IPS DF 4.7 (cell line): Measurements from ENCODE around the gene HLCS.

ENCODE experiments used
- DNase-seq: peaks from one replicate; pipeline ENCODE4 v3.0.0-alpha.2; 2013; ENCODE audit warnings: low spot score; ENCODE audit errors: extremely low read depth

HLCS gene

GRCh38 chr21:36725793-36726386, 240.6 kb downstream of the HLCS start:
- no peak for DNase-seq

- no peak for DNase-seq
Measured at GRCh38 chr21:36724660-36725059, 241.8 kb downstream of the HLCS start.

DNA sequence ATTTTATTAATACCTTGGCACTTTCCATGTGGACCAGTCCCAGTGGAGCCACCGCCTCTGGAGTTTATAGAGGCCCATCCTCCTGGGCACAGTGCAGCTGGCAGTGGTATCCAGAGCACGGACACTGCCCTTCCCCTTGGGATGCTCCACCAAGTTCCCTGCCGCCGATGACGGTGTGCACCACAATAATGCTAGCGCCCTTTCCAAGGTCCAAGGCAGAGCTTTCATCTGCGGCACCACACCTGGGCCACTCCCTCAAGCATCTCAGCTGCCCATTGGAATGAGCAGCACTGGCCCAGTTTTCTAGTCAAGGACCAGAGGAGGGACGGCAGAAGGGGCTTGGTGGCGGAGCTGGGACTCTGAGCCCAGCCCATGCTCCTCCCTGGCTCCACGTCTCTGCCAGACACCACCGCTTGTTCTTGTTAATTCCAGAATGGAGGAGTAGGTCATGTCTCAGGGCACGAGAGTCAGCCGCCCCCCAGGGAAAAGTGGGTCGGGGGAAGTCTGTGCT, 243.0 kb downstream of the HLCS start:
- DNase-seq: no peak

DNA sequence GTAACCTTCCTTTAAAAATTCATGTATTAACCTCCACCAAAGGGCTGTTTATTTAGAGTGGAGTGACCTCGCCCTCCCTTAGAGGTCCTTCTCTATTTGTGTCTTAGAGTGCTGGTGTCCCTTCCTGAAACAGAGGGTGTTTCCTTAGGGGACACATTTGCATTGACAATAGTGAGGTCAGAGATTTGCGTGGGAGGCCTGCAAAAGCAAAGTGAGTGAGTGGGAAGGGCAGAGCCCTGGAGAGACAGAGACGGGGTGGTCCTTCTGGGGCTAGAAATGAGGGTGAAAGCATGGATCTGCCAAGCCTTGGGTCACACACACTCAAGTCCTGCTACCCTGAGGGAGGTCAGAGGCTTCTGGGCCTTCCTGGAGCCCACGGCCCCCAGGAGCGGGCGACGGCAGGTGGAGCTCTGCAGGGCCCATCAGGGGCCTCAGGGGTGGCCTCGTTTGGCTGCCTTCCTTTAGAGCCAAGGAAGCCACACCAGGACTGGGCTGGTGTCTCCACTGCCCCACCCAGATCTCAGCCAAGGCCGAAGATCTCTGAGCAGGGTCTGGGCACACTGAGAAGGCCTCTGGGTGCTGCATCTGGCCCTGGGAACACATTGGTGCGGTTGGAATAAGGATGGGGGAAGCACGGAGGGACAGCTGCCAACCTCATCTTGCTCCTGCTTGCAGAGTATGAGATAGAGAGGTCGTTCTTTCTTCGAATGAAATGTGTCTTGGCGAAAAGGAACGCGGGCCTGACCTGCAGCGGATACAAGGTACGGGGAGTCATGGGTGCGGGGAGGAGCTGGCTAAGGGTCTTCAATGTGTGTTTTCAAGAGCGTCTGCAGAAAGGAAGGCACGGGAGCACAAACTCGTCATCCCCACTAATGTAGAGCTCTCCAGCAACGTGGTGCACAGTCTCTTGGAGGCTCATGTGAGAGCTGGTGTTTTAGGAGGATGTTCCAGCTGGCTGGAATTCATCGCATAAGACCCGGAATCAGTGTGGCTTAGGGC, 243.8 kb downstream of the HLCS start:
- no peak for DNase-seq

DNA sequence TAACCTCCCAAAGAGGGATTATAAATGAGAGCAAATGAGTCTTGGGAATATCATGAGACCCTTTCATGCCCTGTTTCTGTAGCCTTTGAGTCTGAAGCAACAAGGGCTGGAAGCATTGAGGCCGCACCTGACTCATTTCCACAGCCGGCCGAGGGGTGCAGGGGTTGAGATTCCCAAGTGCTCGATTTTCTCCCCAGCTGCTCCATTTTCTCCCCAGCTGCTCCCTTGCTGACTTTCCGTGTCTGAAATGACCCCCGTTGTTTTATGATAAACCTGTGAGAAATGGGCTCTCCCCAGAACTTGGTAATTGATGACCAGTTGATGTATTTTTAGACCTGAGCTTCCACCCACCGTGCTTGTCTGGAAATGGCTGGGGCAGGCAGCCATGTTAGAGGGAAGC, 244.7 kb downstream of the HLCS start:
- no peak for DNase-seq

GRCh38 chr21:36719614-36720013, 246.9 kb downstream of the HLCS start:
- no peak for DNase-seq

GRCh38 chr21:36718951-36719501, 247.4 kb downstream of the HLCS start:
- no peak for DNase-seq

- DNase-seq: no peak
Measured at GRCh38 chr21:36717976-36718375, 248.5 kb downstream of the HLCS start.

DNA sequence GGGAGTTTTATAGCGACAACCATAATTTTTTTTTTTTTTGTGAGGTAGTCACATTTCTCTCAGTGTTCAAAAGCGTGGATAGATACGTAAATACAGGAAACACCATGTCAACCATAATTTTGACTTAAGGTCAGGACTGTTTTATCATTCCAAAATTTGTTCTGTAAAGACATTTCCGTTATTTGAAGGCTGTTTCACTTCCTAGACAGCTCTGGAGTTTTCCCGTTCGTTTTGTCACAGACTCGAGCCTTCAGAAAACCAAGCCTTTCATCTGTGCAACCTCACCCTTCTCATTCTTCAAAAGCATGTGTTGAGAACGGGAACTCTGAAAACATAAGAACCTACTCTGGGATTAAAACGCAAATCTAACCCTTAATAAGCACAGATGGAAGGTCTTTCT, 249.6 kb downstream of the HLCS start:
- no peak for DNase-seq

GRCh38 chr21:36716387-36716786, 250.1 kb downstream of the HLCS start:
- DNase-seq: no peak

DNA sequence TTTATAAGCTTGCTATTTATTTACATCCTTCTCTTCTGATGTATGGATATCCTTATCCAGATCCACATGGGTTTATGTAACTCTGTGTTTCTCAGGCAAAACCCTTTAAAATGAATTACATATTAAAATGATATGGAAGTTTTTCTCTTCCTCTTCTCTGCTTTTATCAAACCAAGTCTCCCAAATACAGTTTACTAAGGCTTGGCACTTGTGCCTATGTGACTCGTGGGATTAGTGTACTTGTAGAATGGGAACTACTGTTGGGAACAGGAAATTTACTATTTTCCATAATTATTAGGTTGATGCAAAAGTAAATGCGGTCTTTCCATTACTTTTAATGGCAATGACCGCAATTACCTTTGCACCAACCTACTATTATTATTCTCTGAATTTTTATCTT, 252.7 kb downstream of the HLCS start:
- no peak for DNase-seq

DNA sequence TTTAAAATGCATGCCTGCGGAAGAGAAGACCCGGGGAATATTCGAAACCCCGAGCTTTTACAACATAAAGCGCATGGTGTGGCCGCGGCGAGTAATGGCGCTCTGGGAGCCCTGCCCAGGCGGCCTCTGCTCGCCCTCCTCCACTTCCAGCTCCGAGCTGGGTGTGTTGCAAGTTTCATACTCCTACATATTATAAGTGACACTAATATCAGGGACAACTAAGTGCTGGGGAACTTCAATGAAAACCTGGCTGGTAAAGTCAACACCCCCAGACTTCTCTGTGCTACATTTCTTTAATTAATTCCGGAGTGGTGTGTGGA, 255.8 kb downstream of the HLCS start:
- DNase-seq: no peak

- DNase-seq: no peak
Measured at GRCh38 chr21:36709868-36710728, 256.4 kb downstream of the HLCS start.

DNA sequence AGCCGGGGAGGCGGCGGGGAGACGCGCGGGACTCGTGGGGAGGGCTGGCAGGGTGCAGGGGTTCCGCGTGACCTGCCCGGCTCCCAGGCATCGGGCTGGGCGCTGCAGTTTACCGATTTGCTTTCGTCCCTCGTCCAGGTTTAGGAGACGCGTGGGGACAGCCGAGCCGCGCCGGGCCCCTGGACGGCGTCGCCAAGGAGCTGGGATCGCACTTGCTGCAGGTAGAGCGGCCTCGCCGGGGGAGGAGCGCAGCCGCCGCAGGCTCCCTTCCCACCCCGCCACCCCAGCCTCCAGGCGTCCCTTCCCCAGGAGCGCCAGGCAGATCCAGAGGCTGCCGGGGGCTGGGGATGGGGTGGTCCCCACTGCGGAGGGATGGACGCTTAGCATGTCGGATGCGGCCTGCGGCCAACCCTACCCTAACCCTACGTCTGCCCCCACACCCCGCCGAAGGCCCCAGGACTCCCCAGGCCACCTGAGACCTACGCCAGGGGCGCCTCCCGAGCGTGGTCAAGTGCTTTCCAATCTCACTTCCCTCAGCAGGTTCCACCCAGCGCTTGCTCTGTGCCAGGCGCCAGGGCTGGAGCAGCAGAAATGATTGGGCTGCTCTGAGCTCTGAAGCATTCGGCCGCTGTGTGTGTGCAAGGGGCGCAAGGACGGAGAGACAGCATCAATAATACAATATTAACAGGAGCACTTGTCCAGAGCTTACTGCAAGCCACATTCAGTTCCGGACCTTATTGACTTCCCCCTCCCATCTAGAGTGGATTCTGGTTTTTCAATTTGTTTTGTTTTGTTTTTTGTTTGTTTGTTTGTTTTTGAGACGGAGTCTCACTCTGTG, 257.2 kb downstream of the HLCS start:
- no peak for DNase-seq

DNA sequence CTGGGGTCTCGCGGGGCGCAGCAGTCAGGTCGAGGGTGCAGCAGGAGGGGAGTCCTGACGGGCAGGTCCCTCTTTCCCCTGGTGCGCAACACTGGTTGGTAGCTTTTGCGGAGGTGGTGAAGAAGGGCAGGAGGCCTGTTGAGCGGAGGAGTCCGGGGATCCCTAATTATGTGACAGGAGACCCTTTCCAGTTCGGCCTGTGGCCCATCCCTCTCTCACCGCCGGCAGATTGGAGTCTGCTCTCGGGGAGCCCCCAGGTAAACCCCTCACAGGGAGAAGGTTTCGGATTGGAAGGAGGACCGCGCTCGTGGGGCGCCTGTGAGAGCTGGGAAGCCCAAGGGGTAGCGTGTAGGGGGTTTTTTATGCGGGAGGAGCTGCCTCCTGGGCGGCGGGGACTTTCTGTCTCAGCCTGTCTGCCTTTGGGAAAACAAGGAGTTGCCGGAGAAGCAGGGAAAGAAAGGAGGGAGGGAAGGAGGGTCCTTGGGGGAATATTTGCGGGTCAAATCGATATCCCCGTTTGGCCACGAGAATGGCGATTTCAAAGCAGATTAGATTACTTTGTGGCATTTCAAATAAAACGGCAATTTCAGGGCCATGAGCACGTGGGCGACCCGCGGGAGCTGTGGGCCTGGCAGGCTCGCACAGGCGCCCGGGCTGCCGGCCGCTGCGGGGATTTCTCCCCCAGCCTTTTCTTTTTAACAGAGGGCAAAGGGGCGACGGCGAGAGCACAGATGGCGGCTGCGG, 258.0 kb downstream of the HLCS start:
- no peak for DNase-seq

DNA sequence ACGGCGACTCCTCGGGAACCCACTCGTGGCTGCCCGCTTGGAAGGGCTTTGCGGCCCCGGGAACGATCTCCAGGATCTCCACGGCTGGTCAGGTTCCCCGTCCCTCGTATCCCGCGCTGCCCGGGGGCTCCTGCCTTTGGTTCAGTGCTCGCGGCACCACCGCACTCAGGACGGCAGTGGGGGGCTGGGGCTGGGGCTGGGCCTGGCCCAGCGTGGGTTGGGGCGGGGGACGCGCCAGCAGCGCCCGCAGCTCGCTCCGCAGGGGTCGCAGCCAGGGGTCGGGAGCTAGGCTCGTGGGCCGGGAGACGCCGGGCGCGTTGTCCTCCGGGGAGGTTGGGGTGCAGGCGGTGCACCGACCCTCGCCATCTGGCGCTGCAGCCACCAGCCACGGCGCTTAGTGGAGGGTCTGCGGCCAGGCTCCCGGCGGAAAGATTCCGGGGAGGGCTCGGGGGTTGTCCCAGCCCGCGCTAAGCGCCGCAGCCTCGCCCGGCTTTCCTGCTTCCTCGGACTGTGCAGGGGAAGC, 258.6 kb downstream of the HLCS start:
- no peak for DNase-seq

DNA sequence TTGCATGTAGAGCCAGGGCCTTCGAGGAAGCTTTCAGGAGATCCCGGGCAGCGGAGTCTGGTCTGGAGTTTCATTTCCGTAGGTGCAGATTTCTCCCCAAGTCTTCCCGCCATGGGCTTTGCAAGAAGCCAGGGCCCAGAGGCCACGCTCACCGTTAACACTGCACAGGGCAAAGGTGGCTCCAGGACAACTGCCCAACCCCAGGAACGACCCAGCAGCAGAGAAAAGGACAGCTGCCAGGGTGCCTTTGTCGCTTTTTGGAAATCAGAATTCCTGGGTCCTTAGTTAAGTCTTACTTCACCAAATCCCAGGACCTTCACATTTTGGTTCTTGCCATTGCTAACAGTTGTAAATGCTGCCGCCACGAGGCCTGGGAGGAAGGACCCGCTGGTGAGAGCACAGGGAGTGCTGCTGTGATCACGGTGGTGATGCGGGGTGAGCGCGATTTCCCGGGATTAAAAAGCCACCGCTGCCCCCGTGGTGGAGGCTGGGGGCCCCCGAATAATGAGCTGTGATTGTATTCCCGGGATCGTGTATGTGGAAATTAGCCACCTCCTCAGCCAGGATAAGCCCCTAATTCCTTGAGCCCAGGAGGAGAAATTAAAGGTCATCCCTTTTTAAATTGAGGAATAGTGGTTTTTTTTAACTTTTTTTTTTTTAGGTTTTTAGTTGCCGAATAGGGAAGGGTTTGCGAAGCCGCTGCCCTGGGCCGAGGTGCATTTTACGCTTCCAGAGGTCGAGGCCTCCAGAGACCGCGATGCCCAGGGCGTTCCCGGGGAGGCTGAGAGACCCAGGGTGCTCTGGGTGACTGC, 259.3 kb downstream of the HLCS start:
- no peak for DNase-seq

- no peak for DNase-seq
Measured at GRCh38 chr21:36706482-36706852, 260.0 kb downstream of the HLCS start.
